T-helper 1 cell treated with Interleukin-12 subunit alpha and Interleukin-12 subunit beta and Interleukin-4 antibody, amounts not matched to agents 30 ng/mL and 1 ng/mL, for 36 hours (primary cell): Measurements from ENCODE around the gene AAR2. TPM values are rescaled to one million over a fixed set of nuclear protein-coding genes. Genes with fewer than 3 reads are reported as not detected.

Source experiments
- intact Hi-C: fragments of 100-400 bp; cut with micrococcal nuclease; formaldehyde crosslinking; loops from one replicate; pipeline ENCODE4 v1.15.1; 2024
- total RNA-seq: library from RNA; stranded (reverse); gene quantifications from 2 replicates; pipeline ENCODE4 v1.2.3, GENCODE V29; 2022

AAR2 gene
- total RNA-seq, 1 donor from 2014 or later, result 29.1 TPM

DNA sequence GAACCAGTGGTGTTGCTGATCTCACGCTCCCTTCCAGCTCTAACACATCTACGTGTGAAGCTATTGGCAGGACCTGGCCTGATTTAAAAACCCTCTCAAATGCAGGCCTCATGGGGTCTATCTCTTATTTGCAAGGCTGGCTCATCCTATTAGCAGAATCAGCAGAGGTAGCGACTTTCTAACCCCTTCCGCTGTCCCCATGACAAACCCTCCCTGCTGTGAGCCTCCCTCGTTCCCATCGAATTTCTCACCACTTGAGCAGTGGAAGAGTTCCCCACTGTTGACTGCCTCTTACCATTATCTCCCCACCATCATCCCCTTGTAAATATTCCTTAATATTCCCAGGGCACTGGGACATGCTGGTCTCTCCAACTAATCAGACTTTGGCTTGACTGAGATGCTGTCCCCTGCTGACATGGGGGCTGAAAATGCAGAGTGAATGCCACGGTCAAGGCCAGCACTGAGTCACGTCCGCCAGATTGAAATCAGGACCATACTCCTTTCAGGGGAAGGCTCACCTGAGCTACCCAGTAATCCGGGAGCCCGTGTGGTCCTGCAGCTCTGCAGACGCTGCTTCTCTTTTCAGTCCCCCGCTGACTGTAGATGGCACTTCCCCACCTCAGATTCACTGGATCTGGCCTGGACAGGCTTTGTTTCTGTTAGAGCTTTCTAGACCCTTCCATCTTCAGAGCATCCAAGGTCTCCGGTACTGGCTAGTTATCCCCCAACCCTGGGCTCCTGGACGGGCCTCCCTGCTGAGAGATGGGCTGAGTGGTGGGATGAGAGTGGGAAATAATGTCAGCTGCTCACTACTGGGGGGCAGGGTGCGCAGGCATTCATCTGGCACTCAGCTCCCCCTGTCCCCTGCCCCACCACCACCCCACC, 23.1 kb downstream of the AAR2 start:
- intact Hi-C loops, result no loop called here

DNA sequence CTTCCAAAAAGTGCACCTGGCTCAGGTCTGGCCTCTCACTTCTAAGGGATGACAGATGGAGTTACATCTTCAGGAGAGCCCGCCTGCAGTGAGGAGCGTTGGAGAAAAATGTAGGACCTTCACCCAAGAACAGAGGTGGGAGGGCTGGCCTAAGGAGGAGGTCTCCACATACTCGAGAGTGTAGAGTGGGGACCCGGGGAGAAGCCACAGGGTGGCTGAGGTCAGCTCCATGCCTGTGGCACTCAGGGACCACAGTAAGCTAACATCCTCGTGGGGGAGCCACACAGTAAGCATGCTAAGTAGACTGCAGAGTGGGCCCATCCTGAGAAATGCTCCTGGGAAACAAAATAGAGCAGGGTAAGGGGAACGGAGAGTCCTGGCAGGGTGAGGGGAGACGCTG, 24.0 kb downstream of the AAR2 start:
- intact Hi-C loops, result no loop called here

- intact Hi-C loops, result no loop called here
These were observed 25.3 kb downstream of the AAR2 start for GRCh38 chr20:36261389-36262105.

DNA sequence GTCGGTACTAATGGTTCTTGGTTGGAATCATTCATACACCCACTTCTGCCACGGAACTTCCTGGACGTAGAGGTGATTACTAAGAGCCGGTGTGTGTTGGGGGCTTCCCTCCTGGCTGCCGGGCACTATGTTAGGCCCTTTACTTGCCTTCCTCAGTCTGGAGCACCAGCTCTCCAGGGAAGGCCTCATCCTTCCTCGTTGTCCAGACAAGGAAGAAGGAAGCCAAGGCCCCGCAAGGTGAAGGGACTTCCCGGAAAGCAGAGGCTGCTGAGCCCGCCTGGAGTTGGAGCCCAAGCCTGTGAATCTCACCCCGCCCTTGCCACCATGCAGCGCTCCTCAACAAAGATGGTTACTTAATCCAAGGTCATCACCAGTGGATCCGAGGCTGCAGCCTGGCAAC, 26.2 kb downstream of the AAR2 start:
- intact Hi-C loops, result no loop called here

DNA sequence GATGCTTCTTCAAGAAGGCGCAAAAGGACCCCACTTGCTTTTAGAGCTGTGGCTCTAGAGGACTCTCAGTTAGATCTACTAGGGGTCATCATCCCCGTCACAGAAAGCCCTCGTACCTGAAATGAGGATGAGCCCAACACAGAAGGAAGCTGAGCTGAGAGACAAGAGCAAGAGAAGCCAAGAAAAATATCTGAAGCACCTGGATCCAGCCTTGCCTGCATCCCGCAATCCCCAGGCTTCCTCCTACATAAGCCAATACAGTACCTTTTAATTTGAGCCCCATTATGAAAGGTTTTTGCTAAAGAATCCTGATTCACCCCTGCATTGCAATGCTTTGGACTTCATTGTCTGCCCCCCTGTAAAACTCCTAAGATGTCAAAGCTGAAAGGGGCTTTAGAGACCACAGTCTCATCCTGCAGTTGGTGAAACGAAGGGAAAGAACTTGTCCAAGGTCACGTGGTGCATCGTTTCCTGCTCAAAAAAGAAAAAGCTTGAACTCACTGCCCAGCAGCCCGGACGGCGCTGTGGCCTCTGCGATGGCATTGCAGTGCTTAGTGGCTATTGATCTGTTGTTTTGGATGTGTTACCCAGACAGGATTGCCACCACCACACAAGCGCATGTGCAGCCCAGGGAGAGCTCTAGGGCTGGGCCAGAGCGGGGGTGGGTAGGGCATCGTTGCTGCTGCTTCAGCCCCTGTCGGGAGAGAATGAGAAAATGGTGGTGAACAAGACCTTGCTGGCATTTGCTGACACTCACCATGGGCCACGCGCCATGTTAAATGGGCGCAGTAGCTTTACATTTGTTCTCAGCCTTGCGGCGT, 28.4 kb downstream of the AAR2 start:
- intact Hi-C loops, result no loop called here

GRCh38 chr20:36266189-36266588, 29.9 kb downstream of the AAR2 start:
- intact Hi-C loops, result no loop called here

- intact Hi-C loops, result no loop called here
These were observed 31.5 kb downstream of the AAR2 start for GRCh38 chr20:36267605-36268381.

DNA sequence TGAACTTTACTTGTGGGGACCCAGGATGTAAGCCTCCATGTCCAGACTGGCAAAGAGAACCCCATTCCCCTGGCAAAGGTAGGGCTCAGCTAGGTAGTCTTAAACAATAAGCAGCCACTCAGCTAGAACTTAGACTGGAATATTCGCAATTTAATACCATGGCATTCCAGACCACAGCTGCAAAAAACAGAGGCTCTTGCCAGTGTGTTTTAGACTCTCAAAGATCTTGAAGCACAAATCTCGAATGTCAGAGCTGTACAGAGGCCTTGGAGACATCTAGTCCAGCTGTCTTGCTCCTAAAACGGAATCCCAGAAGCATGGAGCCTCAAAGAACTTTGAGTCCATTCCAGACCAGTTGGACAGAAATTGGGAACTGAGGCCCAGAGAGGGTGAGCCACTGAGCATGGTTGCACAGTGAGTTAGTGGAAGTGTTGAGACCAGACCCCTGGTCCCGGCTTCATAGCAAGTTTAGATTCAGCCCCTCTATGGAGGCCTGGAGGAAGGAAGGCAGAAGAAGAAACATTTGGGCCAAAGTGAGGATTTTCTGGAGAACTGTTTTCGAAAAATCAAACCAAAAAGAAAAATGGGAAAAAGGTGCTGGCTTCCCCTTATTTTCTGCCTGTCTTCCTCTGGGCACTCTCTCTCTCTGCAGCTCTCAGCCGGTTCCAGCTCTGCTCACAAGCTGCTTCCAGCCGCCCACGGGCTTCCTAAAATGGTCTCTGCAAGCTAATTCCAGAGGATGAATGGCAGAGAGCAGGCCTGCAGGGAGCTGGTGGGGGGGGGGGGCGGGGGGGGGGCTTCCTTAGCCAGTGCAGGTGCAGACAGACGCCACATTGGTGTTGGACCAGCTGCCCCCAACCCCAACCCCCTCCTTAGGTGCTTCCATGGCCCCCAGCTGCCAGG, 32.4 kb downstream of the AAR2 start:
- intact Hi-C loops, result no loop called here

DNA sequence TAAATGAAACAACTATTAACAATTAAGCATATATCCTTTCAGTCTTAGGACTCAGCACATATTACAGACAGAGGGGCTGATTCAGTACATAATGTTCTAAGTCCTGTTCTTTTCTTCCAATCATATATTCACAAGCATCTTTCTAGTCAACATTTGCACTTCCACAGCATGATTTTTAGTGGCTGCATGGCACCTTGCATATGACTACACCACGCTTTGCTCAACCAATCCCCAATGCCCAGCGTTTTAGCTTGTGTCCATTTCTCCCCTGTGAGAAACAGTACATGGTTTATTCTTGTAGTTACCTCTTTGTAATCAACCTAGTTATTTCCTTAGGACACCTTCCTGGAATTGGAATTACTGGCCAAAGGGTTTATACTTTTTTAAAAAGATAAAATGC, 33.2 kb downstream of the AAR2 start:
- intact Hi-C loops, result no loop called here

- intact Hi-C loops, result no loop called here
These were observed 34.7 kb downstream of the AAR2 start for GRCh38 chr20:36270744-36271638.

GRCh38 chr20:36271639-36272546, 35.6 kb downstream of the AAR2 start:
- intact Hi-C loops, result no loop called here

DNA sequence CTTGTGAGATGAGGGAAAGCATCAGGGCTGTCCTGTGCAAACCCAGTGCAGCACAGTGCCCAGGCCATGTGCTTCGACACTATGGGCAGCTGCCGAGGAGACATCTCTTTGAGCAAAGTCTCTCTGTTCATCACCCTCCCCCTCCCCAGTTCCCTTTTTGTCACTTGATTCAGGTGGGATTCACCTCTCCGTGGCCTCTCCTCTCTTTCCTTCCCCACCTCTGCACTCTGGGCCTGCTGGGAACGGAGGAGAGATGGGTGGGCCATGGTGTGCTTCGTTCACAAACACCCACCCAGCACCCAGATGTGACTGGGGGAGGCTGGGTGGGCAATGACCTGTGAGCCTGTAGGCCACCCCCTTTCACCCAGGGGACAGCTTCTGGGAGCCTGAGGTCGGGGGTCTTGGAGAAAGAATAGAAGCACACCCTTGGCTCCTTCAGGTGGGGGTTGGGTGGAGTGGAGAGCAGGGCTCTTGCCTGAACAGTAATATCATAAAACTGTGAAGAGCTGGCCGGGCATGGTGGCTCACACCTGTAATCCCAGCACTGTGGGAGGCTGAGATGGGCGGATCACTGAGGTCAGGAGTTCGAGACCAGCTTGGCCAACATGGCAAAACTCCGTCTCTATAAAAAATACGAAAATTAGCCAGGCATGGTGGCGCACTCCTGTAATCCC, 36.4 kb downstream of the AAR2 start:
- intact Hi-C loops, result loop anchor here (1.0 kb wide), 1 partner anchor 167 kb away; no protein-coding TSS in a partner anchor

- intact Hi-C loops, result loop anchor here (1.0 kb wide), 1 partner anchor 166 kb away; no protein-coding TSS in a partner anchor
These were observed 37.3 kb downstream of the AAR2 start for GRCh38 chr20:36273414-36274180.

GRCh38 chr20:36274181-36274841, 38.0 kb downstream of the AAR2 start:
- intact Hi-C loops, result no loop called here

GRCh38 chr20:36275011-36275410, 38.7 kb downstream of the AAR2 start:
- intact Hi-C loops, result no loop called here
